Upper lobe of right lung (tissue), 1 donor: Measurements from ENCODE around the gene PSMG2. TPM values are rescaled to one million over a fixed set of nuclear protein-coding genes. Genes with fewer than 3 reads are reported as not detected.
"Not testable (repeated sequence)": the region's sequence is repeated elsewhere in the genome, so short reads cannot be mapped to it uniquely, and the experiment has no call there.

ENCODE experiments used
- ATAC-seq: fragments of 200-7000 bp; cut with Tn5 transposase; one replicate; pipeline ENCODE4 v1.9.1; 2020; ENCODE audit warnings: mild to moderate bottlenecking, moderate library complexity
- DNase-seq: peaks from one replicate; pipeline ENCODE4 v3.0.0-alpha.2; 2020
- H3K27ac ChIP-seq: fragments of 200-600 bp; one replicate; pipeline ENCODE4 v1.8.0; 2022
- H3K27me3 ChIP-seq: fragments of 200-600 bp; one replicate; pipeline ENCODE4 v1.8.0; 2022; ENCODE audit warnings: mild to moderate bottlenecking
- H3K36me3 ChIP-seq: fragments of 200-600 bp; one replicate; pipeline ENCODE4 v1.8.0; 2022
- H3K4me1 ChIP-seq: fragments of 200-600 bp; one replicate; pipeline ENCODE4 v1.8.0; 2022
- H3K4me3 ChIP-seq: fragments of 200-600 bp; one replicate; pipeline ENCODE4 v1.8.0; 2022; ENCODE audit warnings: mild to moderate bottlenecking
- H3K9me3 ChIP-seq: fragments of 200-600 bp; one replicate; pipeline ENCODE4 v1.8.0; 2022
- CTCF ChIP-seq: fragments of 200-600 bp; IDR thresholded peaks from one replicate; pipeline ENCODE4 v1.8.0; 2022; ENCODE audit warnings: antibody characterized with exemption
- intact Hi-C: fragments of 100-400 bp; cut with DNase I; formaldehyde crosslinking; loops from one replicate; pipeline ENCODE4 v1.11.0; 2022
- total RNA-seq: library from RNA; stranded (reverse); fragmentation: NEBNext Ultra II Directional; extraction: Animal tissue kit (Norgen Biotek cat#: 25700); gene quantifications from one replicate; pipeline ENCODE4 v1.2.1, GENCODE V29; 2021
- donor health status: DM: no; HTN: yes; CAD: no; lungs with severe emphysema.

PSMG2 gene
- total RNA-seq, 1 donor from 2014 or later, result 60.5 TPM

GRCh38 chr18:12750715-12751502 is 48.1 kb downstream of the PSMG2 start:
- no peaks in the 10 kb centered on the region for H3K9me3 ChIP-seq
- H3K36me3 ChIP-seq, result no peaks in the 10 kb centered on the region
- H3K4me1 ChIP-seq, result no peaks in the 10 kb centered on the region
- no peak overlapping the region for H3K4me3 ChIP-seq
- DNase-seq (no peak), ATAC-seq (no peak)
- H3K27ac ChIP-seq, result no peak overlapping the region
- intact Hi-C loops, result no loop called here
- H3K27me3 ChIP-seq, result no peaks in the 10 kb centered on the region
- TF ChIP-seq CTCF, result no peak

GRCh38 chr18:12751503-12751884 is 48.7 kb downstream of the PSMG2 start:
- H3K9me3 ChIP-seq, result no peaks in the 10 kb centered on the region
- intact Hi-C loops, result no loop called here
- H3K36me3 ChIP-seq, result no peaks in the 10 kb centered on the region
- ATAC-seq (no peak), DNase-seq (no peak)
- H3K27ac ChIP-seq, result no peak overlapping the region
- H3K4me3 ChIP-seq, result no peak overlapping the region
- no peak for TF ChIP-seq CTCF
- no peaks in the 10 kb centered on the region for H3K27me3 ChIP-seq
- no peaks in the 10 kb centered on the region for H3K4me1 ChIP-seq

- Histone ChIP-seq H3K27ac (no peak overlapping the region), H3K4me1 (no peaks in the 10 kb centered on the region), H3K36me3 (no peaks in the 10 kb centered on the region), H3K4me3 (no peak overlapping the region), H3K27me3 (no peaks in the 10 kb centered on the region), H3K9me3 (no peaks in the 10 kb centered on the region)
- ATAC-seq, result no peak
- DNase-seq, result no peak
- intact Hi-C loops, result no loop called here
- no peak for TF ChIP-seq CTCF
These were observed 49.0 kb downstream of the PSMG2 start for GRCh38 chr18:12751891-12752290.

- no peak overlapping the region for H3K27ac ChIP-seq
- intact Hi-C loops, result no loop called here
- H3K9me3 ChIP-seq, result no peaks in the 10 kb centered on the region
- no peak for TF ChIP-seq CTCF
- no peaks in the 10 kb centered on the region for H3K4me1 ChIP-seq
- H3K27me3 ChIP-seq, result no peaks in the 10 kb centered on the region
- ATAC-seq, result no peak
- DNase-seq, result no peak
- no peak overlapping the region for H3K4me3 ChIP-seq
- no peaks in the 10 kb centered on the region for H3K36me3 ChIP-seq
These were observed 51.7 kb downstream of the PSMG2 start for GRCh38 chr18:12754511-12754910.

GRCh38 chr18:12755606-12756005 is 52.8 kb downstream of the PSMG2 start:
- H3K9me3 ChIP-seq, H3K36me3 ChIP-seq, H3K27ac ChIP-seq, H3K27me3 ChIP-seq, H3K4me1 ChIP-seq, DNase-seq, intact Hi-C loops, H3K4me3 ChIP-seq, ATAC-seq: not testable (repeated sequence)

GRCh38 chr18:12756619-12757239 is 53.9 kb downstream of the PSMG2 start:
- ATAC-seq, H3K27me3 ChIP-seq, H3K27ac ChIP-seq, intact Hi-C loops, DNase-seq, H3K36me3 ChIP-seq, H3K4me3 ChIP-seq, H3K9me3 ChIP-seq, H3K4me1 ChIP-seq: not testable (repeated sequence)

GRCh38 chr18:12758566-12758965 is 55.7 kb downstream of the PSMG2 start:
- not testable (repeated sequence) for H3K36me3 ChIP-seq

More at GRCh38 chr18:12758566-12758965, 55.7 kb downstream of the PSMG2 start:
- H3K4me1 ChIP-seq, ATAC-seq, H3K9me3 ChIP-seq, H3K27me3 ChIP-seq, intact Hi-C loops, H3K27ac ChIP-seq, DNase-seq, H3K4me3 ChIP-seq: not testable (repeated sequence)
